Measurements from ENCODE around the gene SULF2.

The SULF2 gene

GRCh38 chr20:47638851-47639250 is 146.4 kb downstream of the SULF2 start:
- no peak for DNase-seq (ENCODE audit: low read depth in 1 of 2, low spot score in 1 of 2)
- no peak for TF ChIP-seq SPI1 (IDR thresholded peaks at IDR 0.05; ENCODE audit: borderline replicate concordance, low read depth)
- TF ChIP-seq GABPA (IDR thresholded peaks at IDR 0.05; ENCODE audit: low read depth) = no peak
- no peak for TF ChIP-seq POLR2AphosphoS5 (IDR thresholded peaks at IDR 0.05; ENCODE audit: low read depth)
- no peak for TF ChIP-seq CTCF (IDR thresholded peaks at IDR 0.05; ENCODE audit: insufficient read depth, low read length)
- no peak for TF ChIP-seq REST (IDR thresholded peaks at IDR 0.05; ENCODE audit: insufficient replicate concordance, low read depth)
- Histone ChIP-seq H3K27ac (replicated peaks) (no peak overlapping the region), H3K4me3 (replicated peaks; ENCODE audit: insufficient read depth, low read length) (no peak overlapping the region), H3K27me3 (ENCODE audit: insufficient read depth, poor library complexity, severe bottlenecking) (no peaks in the 10 kb centered on the region)

GRCh38 chr20:47635256-47635655 is 150.0 kb downstream of the SULF2 start:
- Histone ChIP-seq H3K27ac (replicated peaks) (no peak overlapping the region), H3K4me3 (replicated peaks; ENCODE audit: insufficient read depth, low read length) (no peak overlapping the region), H3K27me3 (ENCODE audit: insufficient read depth, poor library complexity, severe bottlenecking) (no peaks in the 10 kb centered on the region)
- DNase-seq (ENCODE audit: low read depth in 1 of 2, low spot score in 1 of 2) = no peak
- TF ChIP-seq CTCF (IDR thresholded peaks at IDR 0.05; ENCODE audit: insufficient read depth, low read length) (no peak), REST (IDR thresholded peaks at IDR 0.05; ENCODE audit: insufficient replicate concordance, low read depth) (no peak), POLR2AphosphoS5 (IDR thresholded peaks at IDR 0.05; ENCODE audit: low read depth) (no peak), GABPA (IDR thresholded peaks at IDR 0.05; ENCODE audit: low read depth) (no peak), SPI1 (IDR thresholded peaks at IDR 0.05; ENCODE audit: borderline replicate concordance, low read depth) (no peak)

- no peaks in the 10 kb centered on the region for H3K27me3 ChIP-seq (ENCODE audit: insufficient read depth, poor library complexity, severe bottlenecking)
Measured at GRCh38 chr20:47631078-47631477, 154.2 kb downstream of the SULF2 start.

More at GRCh38 chr20:47631078-47631477, 154.2 kb downstream of the SULF2 start:
- no peak for DNase-seq (ENCODE audit: low read depth in 1 of 2, low spot score in 1 of 2)
- Histone ChIP-seq H3K4me3 (replicated peaks; ENCODE audit: insufficient read depth, low read length) (no peak overlapping the region), H3K27ac (replicated peaks) (no peak overlapping the region)
- no peak for TF ChIP-seq GABPA (IDR thresholded peaks at IDR 0.05; ENCODE audit: low read depth)
- TF ChIP-seq CTCF (IDR thresholded peaks at IDR 0.05; ENCODE audit: insufficient read depth, low read length) = no peak
- TF ChIP-seq POLR2AphosphoS5 (IDR thresholded peaks at IDR 0.05; ENCODE audit: low read depth) = no peak
